HEK293 (cell line): ENCODE data around the gene DIS3L2.

Source experiments
- CTCF ChIP-seq: fragments of 450-650 bp; formaldehyde crosslinking; IDR thresholded peaks from 2 replicates; pipeline ENCODE4 v1.5.1; 2016; ENCODE audit warnings: missing biosample characterization, missing genetic modification characterization
- REST ChIP-seq: fragments of 450-650 bp; formaldehyde crosslinking; IDR thresholded peaks from 2 replicates; pipeline ENCODE4 v1.5.1; 2016; ENCODE audit warnings: missing biosample characterization, missing genetic modification characterization
- ZNF510 ChIP-seq: fragments of 450-650 bp; formaldehyde crosslinking; IDR thresholded peaks from 2 replicates; pipeline ENCODE4 v1.5.1; 2018; ENCODE audit warnings: mild to moderate bottlenecking, missing genetic modification characterization, missing biosample characterization; ENCODE audit not compliant: insufficient replicate concordance
- ZNF629 ChIP-seq: fragments of 450-650 bp; formaldehyde crosslinking; IDR thresholded peaks from 2 replicates; pipeline ENCODE4 v1.5.1; 2017; ENCODE audit warnings: missing biosample characterization, missing genetic modification characterization

GRCh38 chr2:232293191-232293590 lies 331.7 kb downstream of the DIS3L2 start:
- no peak for TF ChIP-seq ZNF510 (tag by site-specific recombination)
- TF ChIP-seq ZNF629 (tag by site-specific recombination) = no peak
- no peak for TF ChIP-seq REST
- TF ChIP-seq CTCF (tag by site-specific recombination) = no peak
